ENCODE results near the gene MYOM1.

Gene MYOM1

GRCh38 chr18:3219631-3220335 lies at the start of gene MYOM1:
Gene MYOM1 (minus strand): TSS chr18:3219968. CDS start chr18:3215223, 4,745 bp downstream.
- no peak for DNase-seq

GRCh38 chr18:3269241-3269913 lies 49.6 kb upstream of the MYOM1 start:
- no peak for DNase-seq

DNA sequence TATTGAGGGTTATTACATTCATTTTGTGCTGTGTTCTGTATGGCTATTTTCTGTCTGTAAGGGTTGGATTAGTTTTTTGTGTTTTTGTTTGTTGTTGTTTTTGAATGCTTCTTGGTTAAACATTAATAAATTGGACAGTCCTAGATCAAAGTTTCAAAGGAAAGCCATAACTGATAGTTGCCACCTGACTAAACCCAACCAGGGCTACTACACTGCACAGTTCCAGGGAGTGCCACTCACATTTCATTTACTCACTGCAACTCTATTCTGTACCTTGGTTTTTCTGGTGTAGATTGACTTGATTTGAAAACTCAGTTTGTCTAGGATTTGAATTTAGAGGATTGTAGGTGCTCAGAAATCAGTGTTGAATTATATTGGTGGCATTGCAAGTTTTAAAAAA lies 48.5 kb upstream of the MYOM1 start:
- DNase-seq = no peak

DNA sequence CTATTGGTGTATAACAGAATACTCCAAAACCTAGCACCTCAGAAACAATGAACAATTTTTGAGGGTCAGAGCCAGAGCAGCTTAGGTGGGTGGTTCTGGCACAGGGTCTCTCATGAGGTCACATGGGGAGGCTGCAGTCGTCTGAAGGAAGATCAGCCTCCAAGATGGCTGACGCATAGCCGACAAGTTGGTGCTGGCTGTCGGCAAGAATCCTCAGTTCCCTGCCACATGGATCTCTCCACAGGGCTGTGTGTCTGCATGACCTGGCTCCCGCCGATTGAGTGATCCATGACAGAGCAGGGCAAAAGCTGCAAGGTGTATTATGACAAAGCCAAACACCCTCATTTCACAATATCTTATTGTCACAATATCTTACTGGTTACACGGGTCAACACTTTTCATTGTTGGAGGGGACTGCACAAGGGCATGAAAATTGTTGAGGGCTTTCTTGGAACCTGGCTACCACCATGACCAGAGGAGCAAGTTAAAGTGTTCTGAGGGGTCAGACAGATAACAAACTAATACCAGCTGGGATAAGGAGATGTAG lies 46.4 kb upstream of the MYOM1 start:
- DNase-seq = no peak

- DNase-seq = no peak
These were observed 45.8 kb upstream of the MYOM1 start for GRCh38 chr18:3265564-3266033.

DNA sequence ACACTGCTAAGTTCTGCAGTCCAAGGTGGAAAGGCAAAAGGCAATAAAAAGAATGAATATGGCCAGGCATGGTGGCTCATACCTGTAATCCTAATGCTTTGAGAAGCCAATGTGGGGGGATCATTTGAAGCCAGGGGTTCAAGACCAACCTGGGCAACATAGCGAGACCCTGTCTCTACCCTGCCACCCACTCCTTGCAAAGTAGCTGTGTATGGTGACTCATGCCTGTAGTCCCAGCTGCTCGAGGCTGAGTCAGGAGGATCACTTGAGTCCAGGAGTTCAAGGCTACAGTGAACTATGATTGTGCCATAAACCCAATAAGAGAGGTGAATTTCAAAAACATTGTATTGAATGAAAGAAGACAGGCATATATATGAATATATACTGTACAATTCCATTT lies 44.6 kb upstream of the MYOM1 start:
- DNase-seq = no peak

DNA sequence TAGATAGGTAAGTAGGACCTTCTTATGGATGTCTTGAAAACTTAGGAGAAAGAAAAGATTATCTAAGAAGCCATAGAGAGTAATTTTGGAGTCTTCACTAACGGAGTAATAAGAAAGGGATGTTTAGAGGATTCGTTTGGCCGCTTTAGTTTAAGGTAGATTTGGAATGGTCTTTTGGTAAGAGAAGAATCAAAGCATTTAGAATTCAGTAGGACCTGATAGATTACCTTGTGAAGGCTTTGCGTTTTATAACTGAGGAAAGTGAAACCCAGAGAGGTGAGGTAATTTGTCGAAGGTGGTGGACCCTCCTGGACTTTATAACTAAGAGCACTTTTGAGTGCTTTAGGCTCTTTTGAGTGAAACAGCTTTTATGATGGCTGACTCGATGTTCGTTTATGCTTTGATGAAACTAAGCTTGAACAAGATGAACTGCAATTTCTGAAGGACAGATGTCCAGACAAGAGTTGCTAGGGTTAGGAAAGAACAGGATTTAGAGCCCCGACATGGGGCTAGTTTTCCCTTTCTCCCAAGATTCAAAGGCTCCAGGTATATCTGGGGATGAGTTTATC lies 43.4 kb upstream of the MYOM1 start:
- DNase-seq = no peak

DNA sequence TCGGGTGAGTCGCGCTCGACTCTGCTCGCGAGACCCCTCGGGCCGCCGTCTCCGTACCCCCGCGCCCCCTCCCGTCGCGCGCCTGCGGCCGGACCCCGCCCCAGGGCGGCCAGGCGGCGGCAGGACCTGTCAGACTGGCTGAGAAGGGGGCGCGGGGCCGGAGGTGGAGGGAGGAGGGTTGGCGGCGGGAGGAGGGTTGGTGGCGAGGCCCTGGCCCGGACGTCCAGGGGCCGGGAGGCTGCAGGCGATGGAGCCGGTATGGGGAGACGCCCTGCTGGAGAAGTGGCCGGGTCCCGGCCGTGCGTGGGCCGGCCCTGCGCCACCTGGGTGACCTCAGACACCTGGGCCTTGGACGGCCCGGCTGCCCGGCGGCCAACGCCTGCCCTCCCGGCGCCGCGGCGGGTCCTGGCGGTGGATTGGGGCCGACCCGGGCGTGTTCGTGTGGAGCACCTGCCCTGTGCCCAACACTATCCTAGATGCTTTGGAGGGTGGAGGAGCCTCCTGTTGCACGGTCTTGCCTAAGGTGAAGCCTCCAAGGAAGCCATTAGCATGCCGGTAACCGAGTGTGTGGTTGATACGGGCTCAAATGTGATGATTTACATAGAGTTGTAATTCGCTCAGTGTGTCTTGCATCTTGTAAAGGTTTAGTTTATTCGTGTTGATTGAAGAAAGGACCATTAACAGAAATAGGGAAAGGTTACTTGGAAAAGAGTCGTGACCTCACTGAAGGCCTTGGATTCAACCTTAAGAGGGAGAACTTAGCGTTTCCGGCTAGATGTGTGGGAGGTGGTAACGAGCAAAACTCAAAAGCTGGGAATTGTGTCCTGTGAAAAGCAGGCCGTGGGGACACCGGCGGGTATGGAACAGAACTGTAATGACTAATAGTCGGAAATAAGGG lies 42.7 kb upstream of the MYOM1 start:
- no peak for DNase-seq

DNA sequence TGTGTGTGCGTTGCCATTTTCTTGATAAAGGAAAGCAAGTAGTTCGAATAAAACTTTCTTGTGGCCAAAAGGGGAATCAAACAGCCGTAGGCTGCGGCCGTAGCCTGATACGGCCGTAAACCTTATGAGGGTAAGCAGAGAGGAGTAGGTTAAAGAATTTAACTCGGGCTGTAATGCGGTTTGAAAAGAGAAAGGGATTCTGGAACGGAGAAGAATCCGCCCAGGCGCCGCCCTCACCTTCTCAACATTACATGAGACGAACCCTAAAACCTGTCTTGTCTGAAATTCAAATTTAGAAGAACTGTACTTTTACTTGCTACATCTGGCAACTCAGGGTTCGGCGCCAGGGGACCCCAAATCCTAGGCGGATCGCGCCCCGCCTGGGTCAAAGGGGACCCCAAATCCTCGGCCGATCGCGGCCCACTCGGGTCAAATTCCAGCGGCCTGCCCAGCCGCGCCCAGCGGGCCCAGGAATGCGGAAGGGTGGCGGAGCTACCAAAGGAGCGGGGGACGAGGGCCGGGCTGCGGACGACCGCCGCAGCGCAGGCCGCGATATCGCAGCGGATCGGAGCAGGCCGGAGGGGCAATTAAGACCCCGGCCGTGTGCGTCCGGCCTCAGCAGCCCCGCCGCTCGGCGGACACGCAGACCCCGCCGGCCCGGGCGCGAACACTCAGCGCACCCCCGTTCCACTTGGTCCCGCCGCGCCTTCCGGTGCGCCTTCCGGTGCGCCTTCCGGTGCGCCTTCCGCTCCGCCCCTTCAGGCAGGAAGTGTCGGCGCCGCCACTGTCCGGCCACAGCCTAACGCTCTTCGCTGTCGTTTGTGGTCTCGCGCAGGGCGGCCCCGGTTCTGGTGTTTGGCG lies 41.8 kb upstream of the MYOM1 start, which contains the start of gene MYL12B:
Gene MYL12B, plus strand, starts transcription at position 761 of the 861 bp plus-strand sequence. CDS start 10,766 bp downstream, outside the sequence.
- no peak for DNase-seq

DNA sequence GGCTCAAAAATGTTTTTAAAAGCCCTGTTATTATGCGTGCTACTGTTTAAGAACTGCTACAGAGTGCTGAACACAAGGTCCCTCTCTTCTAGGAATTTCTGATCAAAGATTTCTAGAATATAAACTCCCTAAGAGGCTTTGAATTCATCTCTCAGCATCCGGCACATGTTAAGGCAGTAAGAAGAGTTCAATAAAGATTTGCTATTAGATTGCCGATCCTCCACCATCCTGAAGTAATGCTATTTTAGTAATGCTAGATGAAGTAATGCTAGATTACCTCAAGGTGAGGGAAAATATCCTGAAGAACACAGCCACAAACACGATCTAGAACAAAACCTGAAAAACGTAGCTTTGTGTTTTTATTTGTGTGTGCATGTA lies 41.2 kb upstream of the MYOM1 start:
- no peak for DNase-seq

- no peak for DNase-seq
These were observed 37.9 kb upstream of the MYOM1 start for GRCh38 chr18:3257627-3258120.

DNA sequence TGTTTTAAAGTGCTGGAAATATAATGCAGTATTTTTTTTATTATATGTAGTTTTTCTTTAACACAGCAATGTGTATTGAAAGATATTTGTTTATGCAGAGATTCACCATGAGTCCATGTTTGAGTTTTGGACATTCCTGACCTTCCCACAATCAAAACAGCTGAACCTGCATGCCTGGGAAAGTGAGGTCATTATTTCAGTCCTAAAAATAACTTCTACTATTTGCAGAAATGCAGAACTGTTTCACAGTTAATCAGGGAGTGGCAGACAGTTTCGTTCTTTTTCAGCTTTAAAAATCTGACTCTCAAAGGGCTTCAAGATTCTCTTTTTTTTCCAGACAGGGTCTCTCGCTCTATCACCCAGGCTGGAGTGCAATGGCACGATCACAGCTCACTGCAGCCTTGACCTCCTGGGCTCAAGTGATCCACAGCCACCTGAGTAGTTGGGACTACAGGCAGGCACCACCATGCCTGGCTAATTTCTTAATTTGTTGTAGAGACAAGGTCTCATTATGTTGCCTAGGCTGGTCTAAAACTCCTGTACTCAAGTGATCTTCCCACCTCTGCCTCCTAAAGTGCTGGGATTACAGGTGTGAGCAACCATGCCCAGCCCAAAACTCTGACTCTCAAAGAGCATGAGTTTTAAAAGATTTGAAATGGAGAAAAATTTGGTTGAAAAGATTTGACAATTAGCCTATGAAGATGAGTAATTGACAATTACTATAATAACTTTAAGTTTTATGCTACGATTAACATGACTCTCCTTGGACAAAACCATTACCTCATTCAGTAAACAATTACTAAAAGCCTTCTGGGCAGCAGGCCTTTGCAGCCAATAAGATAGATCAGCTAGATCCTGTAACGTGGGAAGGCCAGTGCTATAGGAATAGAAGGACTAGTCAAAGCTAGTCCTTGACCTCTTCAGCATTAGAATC lies 37.2 kb upstream of the MYOM1 start:
- DNase-seq = no peak

DNA sequence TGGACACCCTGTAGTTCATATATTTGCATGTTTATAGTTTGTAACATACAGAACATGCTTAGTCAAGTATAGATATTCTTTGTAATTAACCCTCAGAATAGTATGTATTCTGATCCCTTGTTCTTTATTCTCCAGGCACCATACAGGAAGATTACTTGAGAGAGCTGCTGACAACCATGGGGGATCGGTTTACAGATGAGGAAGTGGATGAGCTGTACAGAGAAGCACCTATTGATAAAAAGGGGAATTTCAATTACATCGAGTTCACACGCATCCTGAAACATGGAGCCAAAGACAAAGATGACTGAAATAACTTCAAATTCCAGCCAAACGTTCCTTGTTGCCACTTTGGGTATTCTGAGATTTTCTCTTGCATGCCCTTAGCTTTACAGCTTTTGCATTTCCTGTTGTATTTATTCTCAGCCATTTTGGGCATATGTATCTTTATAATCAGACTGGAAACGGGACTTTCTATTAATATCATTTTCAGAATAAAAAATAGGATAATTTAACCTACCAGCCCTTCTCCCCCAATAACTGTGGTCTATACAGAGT lies 35.9 kb upstream of the MYOM1 start:
- no peak for DNase-seq

DNA sequence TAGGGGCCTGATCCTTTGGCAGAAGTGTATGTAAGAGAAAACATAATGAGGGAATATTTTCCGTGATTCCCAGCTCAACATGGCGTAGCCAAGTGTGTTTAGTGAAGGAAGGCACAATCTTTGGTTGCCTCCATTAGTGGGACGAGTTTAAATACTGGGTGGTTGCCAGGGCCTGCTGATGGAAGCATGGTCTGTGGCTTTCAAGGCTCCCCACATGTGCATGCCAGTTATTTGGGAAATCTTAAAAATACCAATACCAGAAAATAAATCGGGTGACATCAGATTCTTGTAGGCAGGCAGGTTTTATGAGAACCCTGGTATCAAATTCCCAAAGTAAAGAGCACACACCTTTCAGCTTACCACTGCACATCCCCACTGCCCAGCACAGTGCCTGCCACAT lies 35.0 kb upstream of the MYOM1 start:
- DNase-seq = no peak

DNA sequence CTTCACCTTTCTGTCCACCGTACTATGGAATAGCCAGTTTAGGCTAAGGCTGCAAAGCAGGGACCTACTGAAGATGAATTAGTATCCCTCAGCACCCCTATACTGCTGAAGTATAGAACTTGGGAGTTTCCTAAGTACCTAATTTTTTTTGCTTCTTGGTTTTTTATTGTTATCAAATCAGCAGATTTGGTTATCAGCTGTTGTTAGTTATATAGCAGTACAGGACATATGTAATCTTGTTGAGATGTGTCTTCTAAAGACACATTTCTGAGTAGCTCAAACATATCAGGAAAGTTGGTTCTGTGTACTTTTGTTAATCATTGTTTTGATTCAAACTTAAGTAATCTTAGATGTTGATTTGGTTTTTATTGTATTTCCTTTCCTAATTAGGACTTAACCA lies 33.1 kb upstream of the MYOM1 start:
- DNase-seq = no peak

- no peak for DNase-seq
These were observed 32.2 kb upstream of the MYOM1 start for GRCh38 chr18:3251963-3252277.

- no peak for DNase-seq
These were observed 31.6 kb upstream of the MYOM1 start for GRCh38 chr18:3251249-3251962.

GRCh38 chr18:3250237-3251107 lies 30.7 kb upstream of the MYOM1 start:
- DNase-seq = no peak
